Gastroesophageal sphincter (tissue), 3 donors: ENCODE data around the gene MPLKIP.

Source experiments
- EP300 ChIP-seq: sonication (generic); formaldehyde crosslinking; IDR thresholded peaks from one replicate; pipeline ENCODE4 v1.6.1; 2017; ENCODE audit warnings: antibody characterized with exemption, mild to moderate bottlenecking
- POLR2A ChIP-seq, 2 donors: fragments of 450-650 bp; IDR thresholded peaks; one replicate each; pipeline ENCODE4 v1.6.1; 2017; ENCODE audit warnings: antibody characterized with exemption in 2 of 2, mild to moderate bottlenecking in 2 of 2, moderate library complexity in 1 of 2
- POLR2AphosphoS5 ChIP-seq: sonication (generic); formaldehyde crosslinking; IDR thresholded peaks from one replicate; pipeline ENCODE4 v1.6.1; 2017; ENCODE audit warnings: antibody characterized with exemption
- TF ChIP-seq, protein P1 (sequence below), 4 experiments: fragments of 200-600 bp in 2 of 4; fragments of 450-650 bp in 2 of 4; sonication (generic) in 1 of 4; IDR thresholded peaks; one replicate each; pipeline ENCODE4 v1.5.1; 2017 to 2019; ENCODE audit warnings: antibody characterized with exemption in 4 of 4, mild to moderate bottlenecking in 2 of 4, moderate library complexity in 2 of 4

DNA sequence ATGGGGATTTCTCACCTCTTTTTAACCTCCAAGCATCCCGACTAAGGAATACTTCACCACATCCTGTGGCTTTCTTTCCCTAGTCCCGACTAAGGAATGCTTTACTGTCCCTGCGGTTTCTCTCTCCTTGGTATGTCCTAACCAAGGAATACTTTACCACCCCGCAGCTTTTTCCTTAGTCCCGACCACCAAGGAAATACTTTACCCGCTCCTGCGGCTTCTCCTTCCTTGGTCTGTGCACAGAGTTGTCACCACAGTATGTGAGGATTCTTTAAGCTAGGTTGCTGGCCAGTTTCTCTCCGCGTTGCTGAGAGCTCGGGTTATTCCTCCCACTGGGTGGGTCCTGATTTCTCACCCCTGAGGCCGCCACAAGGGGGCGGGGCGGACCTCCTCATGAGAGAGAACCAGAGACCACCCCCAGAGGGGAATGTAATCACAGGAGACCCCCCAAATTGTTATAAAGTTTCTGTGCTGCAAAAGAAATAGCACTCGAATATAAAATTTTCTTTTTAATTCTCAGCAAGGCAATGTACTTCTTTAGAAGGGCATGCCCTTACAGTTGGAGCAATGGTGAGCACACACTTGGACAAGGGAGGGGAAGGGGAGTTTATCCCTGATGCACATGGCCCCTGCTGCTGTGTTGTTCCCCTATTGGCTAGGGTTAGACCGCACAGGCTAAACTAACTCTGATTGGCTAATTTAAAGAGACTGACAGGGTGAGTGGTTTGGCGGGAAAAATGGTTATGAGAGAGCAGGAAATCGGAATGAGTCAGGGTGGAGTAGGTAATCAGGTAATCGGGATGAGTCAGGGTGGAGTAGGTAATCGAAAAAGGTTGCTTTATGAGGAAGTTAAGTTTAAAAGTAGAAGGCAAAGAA lies 13.2 kb upstream of the MPLKIP start:
- TF ChIP-seq, protein P1, sequence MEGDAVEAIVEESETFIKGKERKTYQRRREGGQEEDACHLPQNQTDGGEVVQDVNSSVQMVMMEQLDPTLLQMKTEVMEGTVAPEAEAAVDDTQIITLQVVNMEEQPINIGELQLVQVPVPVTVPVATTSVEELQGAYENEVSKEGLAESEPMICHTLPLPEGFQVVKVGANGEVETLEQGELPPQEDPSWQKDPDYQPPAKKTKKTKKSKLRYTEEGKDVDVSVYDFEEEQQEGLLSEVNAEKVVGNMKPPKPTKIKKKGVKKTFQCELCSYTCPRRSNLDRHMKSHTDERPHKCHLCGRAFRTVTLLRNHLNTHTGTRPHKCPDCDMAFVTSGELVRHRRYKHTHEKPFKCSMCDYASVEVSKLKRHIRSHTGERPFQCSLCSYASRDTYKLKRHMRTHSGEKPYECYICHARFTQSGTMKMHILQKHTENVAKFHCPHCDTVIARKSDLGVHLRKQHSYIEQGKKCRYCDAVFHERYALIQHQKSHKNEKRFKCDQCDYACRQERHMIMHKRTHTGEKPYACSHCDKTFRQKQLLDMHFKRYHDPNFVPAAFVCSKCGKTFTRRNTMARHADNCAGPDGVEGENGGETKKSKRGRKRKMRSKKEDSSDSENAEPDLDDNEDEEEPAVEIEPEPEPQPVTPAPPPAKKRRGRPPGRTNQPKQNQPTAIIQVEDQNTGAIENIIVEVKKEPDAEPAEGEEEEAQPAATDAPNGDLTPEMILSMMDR (IDR thresholded peaks at IDR 0.05): no peak
- no peak for TF ChIP-seq POLR2AphosphoS5
- TF ChIP-seq POLR2A (IDR thresholded peaks at IDR 0.05): no peak
- TF ChIP-seq EP300: no peak
